Hindlimb muscle (tissue), 1 donor: Measurements from ENCODE around the gene GRIN3A. TPM values are rescaled to one million over a fixed set of nuclear protein-coding genes. Genes with fewer than 3 reads are reported as not detected.
A peak's percentile ranks its signal among the peaks of the same experiment; 100 is the strongest.

ENCODE experiments used
- DNase-seq: peaks from one replicate; pipeline ENCODE4 v3.0.0-alpha.2; 2013
- polyA plus RNA-seq: library from polyadenylated mRNA; unstranded; fragments of 120-200 nt; gene quantifications from one replicate; pipeline ENCODE4 v1.2.1, GENCODE V29; 2013; ENCODE audit not compliant: insufficient read length

GRIN3A gene
- polyA plus RNA-seq, 1 donor, result 0.98 TPM

GRCh38 chr9:101705135-101705661 lies 33.2 kb downstream of the GRIN3A start:
- no peak for DNase-seq

GRCh38 chr9:101702257-101702656 lies 36.2 kb downstream of the GRIN3A start:
- DNase-seq, result no peak

- no peak for DNase-seq
Measured at GRCh38 chr9:101693546-101694336, 44.7 kb downstream of the GRIN3A start.

DNA sequence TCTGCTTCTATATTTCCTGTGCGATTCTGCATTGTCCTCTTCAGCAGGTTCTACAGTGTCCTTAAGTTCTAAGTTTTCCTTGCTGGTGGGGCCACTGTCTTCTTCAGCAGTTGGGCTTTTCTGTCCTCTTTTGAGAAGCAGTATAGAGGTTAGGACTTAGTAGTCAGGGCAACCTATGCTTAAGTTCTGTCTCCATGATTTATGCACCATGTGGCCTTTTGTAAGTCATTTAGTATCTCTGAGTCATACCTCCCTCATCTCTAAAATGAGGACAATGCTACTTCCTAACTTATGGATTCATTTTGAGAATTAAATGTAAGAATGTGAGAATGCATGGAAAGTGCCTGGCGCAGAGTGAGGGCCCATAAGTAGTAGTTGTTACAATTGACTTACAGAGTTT lies 46.8 kb downstream of the GRIN3A start:
- DNase-seq, result no peak

DNA sequence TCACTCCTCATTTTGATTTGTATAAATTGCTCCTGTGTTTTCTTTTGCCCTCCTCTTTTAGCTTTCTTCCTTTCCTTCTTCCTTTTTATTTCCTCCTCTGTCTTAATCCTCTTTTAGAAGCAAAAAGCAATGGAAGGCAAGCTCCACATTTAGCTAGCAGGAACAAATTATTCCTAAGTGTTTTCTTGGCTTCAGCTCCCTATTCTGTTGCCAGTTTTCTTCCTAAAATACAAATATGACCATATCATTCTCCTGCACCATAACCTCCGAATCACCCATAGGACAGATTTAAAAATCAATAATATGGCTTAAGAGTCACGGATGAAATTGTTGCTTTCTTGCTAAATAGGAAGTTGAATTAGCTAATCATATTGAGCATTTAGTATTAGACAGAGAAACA lies 49.4 kb downstream of the GRIN3A start:
- peak; percentile 40 for DNase-seq

GRCh38 chr9:101684665-101685064 lies 53.8 kb downstream of the GRIN3A start:
- DNase-seq, result no peak

DNA sequence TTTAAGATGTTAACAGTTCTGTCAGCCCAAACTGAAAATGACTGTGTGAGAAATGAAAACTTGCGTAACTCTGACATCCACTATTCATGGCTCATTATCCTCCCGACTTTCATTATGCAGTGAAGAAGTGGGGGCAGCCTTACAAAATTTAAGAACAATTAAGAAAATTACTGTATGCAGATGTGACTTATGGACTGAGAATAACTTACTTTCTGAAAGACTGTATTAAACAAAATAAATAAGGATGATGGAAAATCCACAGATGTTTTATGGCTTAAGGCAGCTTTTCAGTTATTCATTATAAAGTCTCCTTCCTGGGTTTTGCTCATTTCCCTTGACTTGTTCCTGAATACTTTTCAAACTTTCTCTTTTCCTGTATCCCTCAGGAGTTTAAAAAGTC lies 55.2 kb downstream of the GRIN3A start:
- no peak for DNase-seq

- no peak for DNase-seq
Measured at GRCh38 chr9:101677861-101678260, 60.6 kb downstream of the GRIN3A start.

DNA sequence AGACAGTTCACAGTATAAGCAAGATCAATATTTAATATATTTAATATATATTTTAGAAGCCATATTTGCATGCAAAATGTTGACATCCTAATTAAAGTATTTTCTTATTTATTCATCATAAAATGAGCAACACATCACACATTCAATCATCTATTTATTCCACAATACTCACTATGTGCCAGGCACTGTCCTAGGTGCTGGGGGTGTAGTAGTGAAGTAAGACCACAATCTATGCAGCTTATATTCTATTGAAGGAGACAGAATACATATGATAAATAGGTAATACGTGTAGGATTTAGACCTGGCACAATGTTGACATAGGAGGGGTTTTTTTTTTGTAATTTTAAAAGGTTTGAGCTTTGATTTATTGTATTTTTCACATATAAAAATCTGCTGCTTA lies 63.1 kb downstream of the GRIN3A start:
- no peak for DNase-seq

DNA sequence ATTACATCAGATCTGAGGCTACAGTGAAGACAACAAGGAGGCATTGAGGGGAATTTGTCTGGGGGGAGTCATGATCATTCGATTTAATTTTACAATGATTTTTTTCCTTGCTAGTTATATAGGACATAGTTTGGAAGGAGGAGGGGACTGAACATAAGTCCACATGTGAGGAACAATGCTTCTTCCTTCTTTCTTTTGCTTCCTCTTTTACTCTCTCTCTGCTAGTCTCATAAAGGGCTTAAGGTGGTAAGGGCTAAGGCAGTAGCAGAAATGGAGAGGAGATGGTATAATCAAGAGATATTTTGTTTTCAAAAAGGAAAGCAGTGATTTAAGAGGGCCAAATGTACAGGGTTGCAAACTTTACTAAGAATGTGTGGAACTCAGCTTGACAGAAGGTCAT lies 64.3 kb downstream of the GRIN3A start:
- no peak for DNase-seq

DNA sequence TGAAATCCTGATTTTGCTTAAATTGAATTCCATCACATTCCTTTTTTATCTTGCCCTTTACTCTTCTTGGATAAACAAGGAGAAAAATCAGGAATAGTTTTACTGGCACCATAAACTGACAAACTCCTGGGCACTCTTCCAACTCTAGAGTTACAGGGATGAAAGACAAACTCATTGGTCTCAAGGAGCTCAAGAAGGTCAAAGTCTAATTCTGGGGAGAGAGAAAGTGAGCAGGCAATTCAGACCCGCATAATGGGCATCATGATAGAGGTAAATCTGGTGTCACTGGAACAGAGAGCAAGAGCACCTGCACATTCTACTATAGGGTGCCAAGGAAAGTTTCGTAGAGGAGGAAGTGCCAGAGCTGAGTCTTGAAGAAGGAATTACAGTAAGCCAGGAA lies 64.8 kb downstream of the GRIN3A start:
- DNase-seq, result no peak

- peak; percentile 36 for DNase-seq
Measured at GRCh38 chr9:101671567-101671966, 66.9 kb downstream of the GRIN3A start.

DNA sequence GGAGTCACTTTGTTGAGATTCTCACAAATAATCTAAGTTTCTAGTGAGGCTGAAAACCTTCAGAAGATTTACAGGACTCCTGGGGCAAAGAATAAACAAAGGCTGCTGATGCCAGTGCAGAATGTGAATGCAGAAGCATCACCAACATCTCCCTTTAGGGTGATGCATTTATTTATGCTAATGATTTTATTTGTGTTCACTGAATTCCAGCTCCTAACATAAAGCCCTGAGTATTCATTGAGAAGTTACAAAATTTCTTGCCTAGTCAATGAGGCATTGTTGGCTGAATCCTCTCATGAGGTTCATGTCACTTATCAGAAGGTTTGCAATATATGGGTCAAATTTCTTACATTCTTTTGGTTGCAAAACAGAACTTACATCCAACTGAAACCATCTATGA lies 70.0 kb downstream of the GRIN3A start:
- no peak for DNase-seq

DNA sequence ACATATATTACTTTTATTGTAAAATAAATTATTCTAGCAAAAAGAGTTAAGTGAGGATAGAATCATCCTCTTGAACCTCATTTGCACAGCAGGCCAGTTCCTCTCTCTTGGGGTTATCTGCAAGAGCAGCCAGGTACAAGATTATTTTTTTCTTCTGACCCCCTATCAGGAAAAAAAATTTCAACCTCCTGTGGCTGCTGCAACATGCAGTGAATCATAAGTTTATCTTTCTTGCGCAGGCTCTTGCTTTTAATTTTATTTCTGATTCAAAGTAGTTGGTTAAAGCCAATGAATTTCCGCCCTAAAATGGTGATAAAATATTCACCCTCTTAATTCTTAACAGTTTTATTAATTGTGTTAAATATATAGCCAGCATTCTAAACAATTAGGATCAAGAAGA lies 74.0 kb downstream of the GRIN3A start:
- DNase-seq, result no peak

- peak; percentile 36 for DNase-seq
Measured at GRCh38 chr9:101652601-101653175, 85.8 kb downstream of the GRIN3A start.

- no peak for DNase-seq
Measured at GRCh38 chr9:101650142-101650541, 88.3 kb downstream of the GRIN3A start.

- DNase-seq, result no peak
Measured at GRCh38 chr9:101648493-101648892, 90.0 kb downstream of the GRIN3A start.

DNA sequence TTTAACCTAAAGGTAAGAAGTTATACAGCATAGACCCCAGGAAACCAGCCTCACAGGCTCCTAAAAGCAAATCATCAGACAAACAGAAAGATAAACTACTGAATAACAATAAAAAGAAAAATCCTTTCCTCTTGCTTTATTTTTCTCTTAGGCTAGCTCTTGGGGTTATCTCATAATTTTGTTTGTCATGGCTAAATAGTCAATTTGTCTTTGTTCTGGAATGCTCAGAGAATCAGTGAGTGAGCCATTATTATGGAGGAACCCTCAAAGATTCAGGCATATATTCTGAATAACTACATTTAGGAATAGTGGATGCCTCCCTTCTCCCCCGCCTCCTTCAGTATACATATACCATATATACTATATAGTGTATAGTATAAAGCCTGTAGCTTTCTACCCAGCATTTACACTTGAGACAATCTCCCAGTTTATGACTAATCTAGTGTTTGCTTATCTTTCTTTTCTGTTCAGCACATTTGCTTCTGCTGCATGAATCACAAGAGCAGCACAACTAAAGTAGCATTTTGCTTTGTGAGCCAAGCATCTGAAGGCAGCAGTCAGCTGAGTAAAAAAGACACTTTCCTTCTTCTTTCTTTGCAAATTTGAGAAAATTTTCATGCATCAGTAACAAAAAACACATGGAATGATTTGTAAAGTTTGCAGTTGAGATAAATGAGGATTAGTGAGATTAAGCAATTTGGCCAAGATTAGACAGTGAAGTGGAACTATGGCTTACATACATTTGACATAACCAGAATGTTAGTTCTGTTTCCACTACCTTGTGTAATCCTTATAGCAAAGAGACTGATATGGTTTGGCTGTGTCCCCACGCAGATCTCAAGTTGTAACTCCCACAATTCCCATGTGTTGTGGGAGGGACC lies 98.4 kb downstream of the GRIN3A start:
- no peak for DNase-seq

GRCh38 chr9:101639311-101639710 lies 99.1 kb downstream of the GRIN3A start:
- no peak for DNase-seq

- DNase-seq, result no peak
Measured at GRCh38 chr9:101636247-101636646, 102.2 kb downstream of the GRIN3A start.

DNA sequence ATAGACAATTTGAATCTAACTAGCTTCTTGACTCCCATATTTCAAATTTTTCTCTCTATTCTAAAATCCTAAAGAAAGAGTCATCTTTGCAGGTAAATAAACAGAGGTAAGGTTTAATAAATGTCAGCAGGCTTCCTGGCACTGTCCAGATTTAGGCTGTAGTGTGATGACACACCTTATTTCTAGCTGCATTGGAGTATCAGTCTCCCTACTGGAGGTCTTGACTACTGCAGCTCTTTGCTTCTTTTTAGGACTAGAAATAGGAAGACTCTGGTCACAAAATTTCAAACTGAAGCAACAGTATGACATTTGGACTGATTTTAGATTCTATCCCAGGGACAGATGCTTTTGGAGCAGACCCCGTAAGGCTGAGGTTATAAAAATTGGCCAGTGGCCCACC lies 103.0 kb downstream of the GRIN3A start:
- DNase-seq, result no peak

GRCh38 chr9:101634741-101635409 lies 103.6 kb downstream of the GRIN3A start:
- DNase-seq, result no peak

DNA sequence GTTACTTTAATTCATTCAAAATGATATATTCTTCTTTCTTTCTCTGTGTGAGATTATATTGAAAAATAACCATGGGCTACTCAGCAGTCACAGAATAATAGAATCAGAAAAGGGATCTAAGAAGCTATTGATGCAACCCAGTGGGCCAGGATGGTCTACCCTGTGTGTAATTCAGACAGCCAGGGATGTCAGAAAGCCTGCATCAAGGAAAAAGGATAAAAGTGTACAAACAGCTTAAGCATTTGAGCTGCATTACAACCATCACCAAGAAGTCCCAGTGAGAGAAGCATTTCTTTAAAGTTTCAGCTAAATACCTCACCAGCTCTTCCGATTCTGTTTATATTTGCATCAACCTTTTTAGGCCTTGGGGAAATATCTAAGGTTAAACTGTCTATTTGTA lies 105.8 kb downstream of the GRIN3A start:
- DNase-seq, result no peak
